ENCODE measurements around the gene SARDH. TPM values are rescaled to one million over a fixed set of nuclear protein-coding genes. Genes with fewer than 3 reads are reported as not detected.

The SARDH gene
- total and polyA plus RNA-seq, 2 of the 8 experiments (the other 6 are each of a cell fraction or from before 2014, with no cell fraction given): 6.4 to 7.4 TPM

GRCh38 chr9:133742849-133743444 lies 4.8 kb upstream of the SARDH start (continued):
- TF ChIP-seq USF2 (IDR thresholded peaks at IDR 0.05; ENCODE audit: low read length) (0 out of 2 replicates have a peak, but pooled peaks have one; percentile 15), ATF2 (IDR thresholded peaks at IDR 0.05; ENCODE audit: low read length) (peak; percentile 63; the same call in 1 of the 2 replicates), SIN3A (conservative IDR thresholded peaks at IDR 0.05 in 1 of 2, IDR thresholded peaks at IDR 0.05 in 1 of 2; ENCODE audit: low read depth in 1 of 2, low read length in 2 of 2) (peak in 1 of 2 experiments; percentile 81; a peak in 2 of 4 replicates), TAF7 (optimal IDR thresholded peaks at IDR 0.05; ENCODE audit: borderline replicate concordance, low read depth, low read length) (peak; percentile 33), YY1 (IDR thresholded peaks at IDR 0.05; ENCODE audit: low read depth, low read length) (0 out of 2 replicates have a peak, but pooled peaks have one; percentile 49), SIRT6 (IDR thresholded peaks at IDR 0.05; ENCODE audit: low read length) (no peak), CTCF (IDR thresholded peaks at IDR 0.05; ENCODE audit: control extremely low read depth in 1 of 3, insufficient read depth in 1 of 3, low read depth in 1 of 3, low read length in 3 of 3) (peak in 2 of 3 experiments; percentile 99 to 100; a peak in 3 of 4 replicates), MAX (IDR thresholded peaks at IDR 0.05) (peak; percentile 59), NRF1 (IDR thresholded peaks at IDR 0.05; ENCODE audit: low read depth, low read length) (no peak), KDM5A (IDR thresholded peaks at IDR 0.05; ENCODE audit: low read length) (no peak), GTF2F1 (IDR thresholded peaks at IDR 0.05; ENCODE audit: borderline replicate concordance, low read depth, low read length) (no peak), GABPA (IDR thresholded peaks at IDR 0.05; ENCODE audit: borderline replicate concordance, insufficient read depth, low read length) (no peak; the same call in 1 of the 2 replicates), PHF8 (conservative IDR thresholded peaks at IDR 0.05; ENCODE audit: low read depth, low read length) (no peak), JUND (IDR thresholded peaks at IDR 0.05; ENCODE audit: low read length) (0 out of 2 replicates have a peak, but pooled peaks have one; percentile 40), TBP (IDR thresholded peaks at IDR 0.05; ENCODE audit: low read depth, low read length) (peak; percentile 66; the same call in 1 of the 2 replicates), HDAC6 (IDR thresholded peaks at IDR 0.05; ENCODE audit: low read depth, low read length) (no peak), CREB1 (IDR thresholded peaks at IDR 0.05) (peak; percentile 42), ASH2L (IDR thresholded peaks at IDR 0.05; ENCODE audit: low read length) (no peak)
